ENCODE results near the gene WDR20.

DNA sequence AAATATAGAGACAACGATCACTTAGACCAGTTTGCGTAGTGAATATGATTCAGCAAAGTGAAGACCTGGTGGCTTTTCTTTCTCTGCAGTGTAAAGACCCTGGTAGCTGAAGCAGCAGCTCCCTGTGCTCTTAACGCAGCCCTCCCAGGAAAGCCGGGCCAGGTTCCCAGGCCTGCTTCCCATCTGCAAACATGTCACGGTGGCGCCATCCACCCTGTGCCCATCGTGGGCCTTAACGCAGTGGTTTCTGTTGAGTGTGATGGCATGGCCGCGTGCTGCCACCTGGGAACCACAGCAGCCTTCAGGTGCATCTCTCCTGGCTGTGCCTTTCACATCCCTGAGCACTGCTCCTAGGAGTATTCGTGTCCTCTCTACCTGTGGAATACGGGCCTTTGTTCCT, 71.5 kb downstream of the WDR20 start:
- TF ChIP-seq, protein P1, sequence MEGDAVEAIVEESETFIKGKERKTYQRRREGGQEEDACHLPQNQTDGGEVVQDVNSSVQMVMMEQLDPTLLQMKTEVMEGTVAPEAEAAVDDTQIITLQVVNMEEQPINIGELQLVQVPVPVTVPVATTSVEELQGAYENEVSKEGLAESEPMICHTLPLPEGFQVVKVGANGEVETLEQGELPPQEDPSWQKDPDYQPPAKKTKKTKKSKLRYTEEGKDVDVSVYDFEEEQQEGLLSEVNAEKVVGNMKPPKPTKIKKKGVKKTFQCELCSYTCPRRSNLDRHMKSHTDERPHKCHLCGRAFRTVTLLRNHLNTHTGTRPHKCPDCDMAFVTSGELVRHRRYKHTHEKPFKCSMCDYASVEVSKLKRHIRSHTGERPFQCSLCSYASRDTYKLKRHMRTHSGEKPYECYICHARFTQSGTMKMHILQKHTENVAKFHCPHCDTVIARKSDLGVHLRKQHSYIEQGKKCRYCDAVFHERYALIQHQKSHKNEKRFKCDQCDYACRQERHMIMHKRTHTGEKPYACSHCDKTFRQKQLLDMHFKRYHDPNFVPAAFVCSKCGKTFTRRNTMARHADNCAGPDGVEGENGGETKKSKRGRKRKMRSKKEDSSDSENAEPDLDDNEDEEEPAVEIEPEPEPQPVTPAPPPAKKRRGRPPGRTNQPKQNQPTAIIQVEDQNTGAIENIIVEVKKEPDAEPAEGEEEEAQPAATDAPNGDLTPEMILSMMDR (IDR thresholded peaks at IDR 0.05), result no peak
- TF ChIP-seq EZH2 (IDR thresholded peaks at IDR 0.05; ENCODE audit: borderline replicate concordance, insufficient read depth, low read depth, low read length, poor library complexity, severe bottlenecking), result no peak
